GM12873 (cell line): ENCODE data around the gene PARP1.

ENCODE experiments used
- CTCF ChIP-seq: IDR thresholded peaks from 2 replicates; pipeline ENCODE4 v1.5.1; 2012; ENCODE audit warnings: low read depth, mild to moderate bottlenecking, moderate library complexity, low read length, control low read depth; ENCODE audit not compliant: insufficient read depth; ENCODE audit errors: missing control alignments

The PARP1 gene

GRCh38 chr1:226353698-226354525, 54.0 kb downstream of the PARP1 start:
- no peak for TF ChIP-seq CTCF

GRCh38 chr1:226351709-226352108, 56.2 kb downstream of the PARP1 start:
- no peak for TF ChIP-seq CTCF

GRCh38 chr1:226350519-226350865, 57.4 kb downstream of the PARP1 start:
- no peak for TF ChIP-seq CTCF

- no peak for TF ChIP-seq CTCF
These were observed 57.9 kb downstream of the PARP1 start for GRCh38 chr1:226349801-226350518.

- TF ChIP-seq CTCF: no peak
These were observed 58.8 kb downstream of the PARP1 start for GRCh38 chr1:226349081-226349480.

GRCh38 chr1:226344441-226345259, 63.2 kb downstream of the PARP1 start:
- TF ChIP-seq CTCF: no peak

GRCh38 chr1:226342656-226343055, 65.2 kb downstream of the PARP1 start:
- no peak for TF ChIP-seq CTCF
